Measurements from ENCODE around the gene MRPS16. TPM values are rescaled to one million over a fixed set of nuclear protein-coding genes. Genes with fewer than 3 reads are reported as not detected.

The MRPS16 gene
- total and polyA plus RNA-seq, 2 donors (not counting 1 experiment from before 2014, with no cell fraction given), result 27.7 to 49.6 TPM

- DNase-seq (no peak), ATAC-seq (ENCODE audit: low read depth) (no peak)
- H3K4me1 Mint-ChIP-seq, result no peaks in the 10 kb centered on the region
- TF ChIP-seq CTCF (IDR thresholded peaks at IDR 0.05) (no peak), EZH2 (IDR thresholded peaks at IDR 0.05; ENCODE audit: borderline replicate concordance, insufficient read depth, low read depth, low read length, poor library complexity, severe bottlenecking) (no peak)
- no peaks in the 10 kb centered on the region for H4K20me1 ChIP-seq (ENCODE audit: control insufficient read depth, insufficient read depth, low read length, poor library complexity, severe bottlenecking)
- no peaks in the 10 kb centered on the region for H3K79me2 ChIP-seq (ENCODE audit: control insufficient read depth, insufficient read depth, low read length)
- H3K27me3 ChIP-seq (replicated peaks in 1 of 4; ENCODE audit: control extremely low read depth in 1 of 4, control insufficient read depth in 3 of 4, insufficient read depth in 4 of 4, low read length in 3 of 4), result no peaks in the 10 kb centered on the region
- ChIA-PET CTCF (no interaction called here), POLR2A (no interaction called here)
- H3K4me3 Mint-ChIP-seq, result no peak overlapping the region
- H3K9me3 Mint-ChIP-seq (ENCODE audit: insufficient read depth), result no peaks in the 10 kb centered on the region
- no peak overlapping the region for H3K4me2 ChIP-seq (replicated peaks; ENCODE audit: low read depth, low read length, poor library complexity, severe bottlenecking)
- H3K4me3 ChIP-seq (ENCODE audit: control extremely low read depth in 1 of 5, extremely low read depth in 1 of 5, insufficient read depth in 1 of 5, low read depth in 2 of 5, low read length in 4 of 5), result no peak overlapping the region
- H3K27ac ChIP-seq (ENCODE audit: low read length in 2 of 2), result no peak overlapping the region
- intact Hi-C loops (cut with micrococcal nuclease), result no loop called here
- no CpG with 5 or more reads among the region's 3 CpGs for WGBS (ENCODE audit: insufficient coverage)
- H3K4me1 ChIP-seq (ENCODE audit: control insufficient read depth in 2 of 2, insufficient read depth in 2 of 2, low read length in 2 of 2), result no peaks in the 10 kb centered on the region
- peaks cover 6% of the 10 kb centered on the region for H3K27me3 Mint-ChIP-seq
- no peak overlapping the region for H3K27ac Mint-ChIP-seq
- peaks cover 0 to 7% (median 1%) of the 10 kb centered on the region in 3 donors for H3K9me3 ChIP-seq (ENCODE audit: control extremely low read depth in 1 of 3, control insufficient read depth in 2 of 3, insufficient read depth in 1 of 3, low read length in 2 of 3)
- H2AFZ ChIP-seq (ENCODE audit: insufficient read depth, low read depth, low read length, poor library complexity, severe bottlenecking), result no peak overlapping the region
- H3K36me3 ChIP-seq (replicated peaks in 1 of 2; ENCODE audit: control extremely low read depth in 1 of 2, control insufficient read depth in 1 of 2, extremely low read depth in 1 of 2, insufficient read depth in 2 of 2, low read length in 1 of 2), result no peaks in the 10 kb centered on the region
- no peak overlapping the region for H3K9ac ChIP-seq (ENCODE audit: low read length)
Measured at GRCh38 chr10:73293461-73293860, 41.0 kb upstream of the MRPS16 start.

- no peaks in the 10 kb centered on the region for H3K27me3 ChIP-seq (replicated peaks in 1 of 4; ENCODE audit: control extremely low read depth in 1 of 4, control insufficient read depth in 3 of 4, insufficient read depth in 4 of 4, low read length in 3 of 4)
- no peak overlapping the region for H3K4me2 ChIP-seq (replicated peaks; ENCODE audit: low read depth, low read length, poor library complexity, severe bottlenecking)
- ChIA-PET CTCF (no interaction called here), POLR2A (no interaction called here)
- H3K27me3 Mint-ChIP-seq, result no peaks in the 10 kb centered on the region
- H3K9me3 Mint-ChIP-seq (ENCODE audit: insufficient read depth), result no peaks in the 10 kb centered on the region
- peaks cover 0 to 7% (median 2%) of the 10 kb centered on the region in 3 donors for H3K9me3 ChIP-seq (ENCODE audit: control extremely low read depth in 1 of 3, control insufficient read depth in 2 of 3, insufficient read depth in 1 of 3, low read length in 2 of 3)
- intact Hi-C loops (cut with micrococcal nuclease), result no loop called here
- ATAC-seq (ENCODE audit: low read depth) (no peak), DNase-seq (no peak)
- H2AFZ ChIP-seq (ENCODE audit: insufficient read depth, low read depth, low read length, poor library complexity, severe bottlenecking), result no peak overlapping the region
- H3K79me2 ChIP-seq (ENCODE audit: control insufficient read depth, insufficient read depth, low read length), result no peaks in the 10 kb centered on the region
- no peak overlapping the region for H3K27ac Mint-ChIP-seq
- no peaks in the 10 kb centered on the region for H3K4me1 ChIP-seq (ENCODE audit: control insufficient read depth in 2 of 2, insufficient read depth in 2 of 2, low read length in 2 of 2)
- no peaks in the 10 kb centered on the region for H3K4me1 Mint-ChIP-seq
- no peaks in the 10 kb centered on the region for H4K20me1 ChIP-seq (ENCODE audit: control insufficient read depth, insufficient read depth, low read length, poor library complexity, severe bottlenecking)
- WGBS (ENCODE audit: insufficient coverage), result no CpG with 5 or more reads among the region's 1 CpG
- TF ChIP-seq CTCF (IDR thresholded peaks at IDR 0.05), result no peak
- TF ChIP-seq EZH2 (IDR thresholded peaks at IDR 0.05; ENCODE audit: borderline replicate concordance, insufficient read depth, low read depth, low read length, poor library complexity, severe bottlenecking), result no peak
- no peak overlapping the region for H3K27ac ChIP-seq (ENCODE audit: low read length in 2 of 2)
- H3K4me3 Mint-ChIP-seq, result no peak overlapping the region
- no peaks in the 10 kb centered on the region for H3K36me3 ChIP-seq (replicated peaks in 1 of 2; ENCODE audit: control extremely low read depth in 1 of 2, control insufficient read depth in 1 of 2, extremely low read depth in 1 of 2, insufficient read depth in 2 of 2, low read length in 1 of 2)
- no peak overlapping the region for H3K4me3 ChIP-seq (ENCODE audit: control extremely low read depth in 1 of 5, extremely low read depth in 1 of 5, insufficient read depth in 1 of 5, low read depth in 2 of 5, low read length in 4 of 5)
- H3K9ac ChIP-seq (ENCODE audit: low read length), result no peak overlapping the region
Measured at GRCh38 chr10:73289958-73290357, 37.5 kb upstream of the MRPS16 start.
